ENCODE data around the gene MYO15B. TPM values are rescaled to one million over a fixed set of nuclear protein-coding genes. Genes with fewer than 3 reads are reported as not detected.

The MYO15B gene
- total RNA-seq, 2 donors from 2014 or later, result 210 to 462 TPM

DNA sequence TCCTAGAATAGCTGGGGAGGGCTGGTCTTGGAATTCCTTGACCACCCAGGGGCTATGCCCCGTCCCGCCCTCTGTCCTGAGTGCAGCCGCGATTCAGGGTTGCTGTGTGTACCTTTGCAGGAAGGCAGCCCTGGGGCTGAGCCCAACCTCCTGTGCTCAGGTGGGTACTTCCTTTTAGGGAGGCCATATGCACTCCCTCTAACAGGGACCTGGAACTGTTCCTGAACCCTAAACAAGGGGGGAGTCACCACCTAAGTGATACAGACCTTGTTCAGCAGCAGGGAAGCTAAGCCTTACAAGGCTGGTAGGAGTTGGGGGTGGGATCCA is 37.5 kb upstream of the MYO15B start:
- TF ChIP-seq, protein P1, sequence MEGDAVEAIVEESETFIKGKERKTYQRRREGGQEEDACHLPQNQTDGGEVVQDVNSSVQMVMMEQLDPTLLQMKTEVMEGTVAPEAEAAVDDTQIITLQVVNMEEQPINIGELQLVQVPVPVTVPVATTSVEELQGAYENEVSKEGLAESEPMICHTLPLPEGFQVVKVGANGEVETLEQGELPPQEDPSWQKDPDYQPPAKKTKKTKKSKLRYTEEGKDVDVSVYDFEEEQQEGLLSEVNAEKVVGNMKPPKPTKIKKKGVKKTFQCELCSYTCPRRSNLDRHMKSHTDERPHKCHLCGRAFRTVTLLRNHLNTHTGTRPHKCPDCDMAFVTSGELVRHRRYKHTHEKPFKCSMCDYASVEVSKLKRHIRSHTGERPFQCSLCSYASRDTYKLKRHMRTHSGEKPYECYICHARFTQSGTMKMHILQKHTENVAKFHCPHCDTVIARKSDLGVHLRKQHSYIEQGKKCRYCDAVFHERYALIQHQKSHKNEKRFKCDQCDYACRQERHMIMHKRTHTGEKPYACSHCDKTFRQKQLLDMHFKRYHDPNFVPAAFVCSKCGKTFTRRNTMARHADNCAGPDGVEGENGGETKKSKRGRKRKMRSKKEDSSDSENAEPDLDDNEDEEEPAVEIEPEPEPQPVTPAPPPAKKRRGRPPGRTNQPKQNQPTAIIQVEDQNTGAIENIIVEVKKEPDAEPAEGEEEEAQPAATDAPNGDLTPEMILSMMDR (IDR thresholded peaks at IDR 0.05), result no peak
- Histone ChIP-seq H3K4me1 (peaks cover 3% of the 10 kb centered on the region), H3K4me3 (no peak overlapping the region), H3K27ac (peak overlapping the region; percentile 93), H3K27me3 (no peaks in the 10 kb centered on the region), H3K36me3 (no peaks in the 10 kb centered on the region), H3K9ac (ENCODE audit: low read depth in 2 of 2, low read length in 2 of 2) (peak overlapping the region; percentile 41 to 91), H3K9me3 (no peaks in the 10 kb centered on the region)
- DNase-seq, result no peak
- intact Hi-C loops (cut with DNase I), result no loop called here

DNA sequence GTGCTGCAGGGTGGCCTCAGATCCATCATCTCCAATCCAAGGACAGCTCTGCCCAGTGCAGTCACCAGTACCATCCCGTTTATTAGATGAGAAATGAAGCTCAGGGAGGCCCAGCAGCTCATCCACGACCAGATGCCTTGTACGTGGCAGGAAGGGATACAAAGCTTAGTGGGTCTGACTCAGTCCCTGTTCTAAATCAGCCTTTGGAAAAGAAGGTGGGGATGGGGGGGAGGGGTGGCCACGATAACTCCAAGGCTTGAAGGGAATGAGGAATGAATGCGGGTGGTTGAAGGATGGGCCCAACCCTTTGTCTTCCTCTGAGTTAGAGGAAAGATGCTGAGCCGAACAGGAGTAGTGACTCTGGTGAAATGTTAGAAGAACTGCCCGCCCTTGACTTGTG is 36.3 kb upstream of the MYO15B start:
- Histone ChIP-seq H3K9me3 (no peaks in the 10 kb centered on the region), H3K4me1 (peaks cover 9% of the 10 kb centered on the region), H3K27me3 (no peaks in the 10 kb centered on the region), H3K4me3 (no peak overlapping the region), H3K27ac (peak overlapping the region; percentile 93), H3K9ac (ENCODE audit: low read depth in 2 of 2, low read length in 2 of 2) (peak overlapping the region in 1 of 2 donors; percentile 51), H3K36me3 (no peaks in the 10 kb centered on the region)
- no peak for DNase-seq
- intact Hi-C loops (cut with DNase I), result no loop called here
- TF ChIP-seq, protein P1 (IDR thresholded peaks at IDR 0.05), result no peak

DNA sequence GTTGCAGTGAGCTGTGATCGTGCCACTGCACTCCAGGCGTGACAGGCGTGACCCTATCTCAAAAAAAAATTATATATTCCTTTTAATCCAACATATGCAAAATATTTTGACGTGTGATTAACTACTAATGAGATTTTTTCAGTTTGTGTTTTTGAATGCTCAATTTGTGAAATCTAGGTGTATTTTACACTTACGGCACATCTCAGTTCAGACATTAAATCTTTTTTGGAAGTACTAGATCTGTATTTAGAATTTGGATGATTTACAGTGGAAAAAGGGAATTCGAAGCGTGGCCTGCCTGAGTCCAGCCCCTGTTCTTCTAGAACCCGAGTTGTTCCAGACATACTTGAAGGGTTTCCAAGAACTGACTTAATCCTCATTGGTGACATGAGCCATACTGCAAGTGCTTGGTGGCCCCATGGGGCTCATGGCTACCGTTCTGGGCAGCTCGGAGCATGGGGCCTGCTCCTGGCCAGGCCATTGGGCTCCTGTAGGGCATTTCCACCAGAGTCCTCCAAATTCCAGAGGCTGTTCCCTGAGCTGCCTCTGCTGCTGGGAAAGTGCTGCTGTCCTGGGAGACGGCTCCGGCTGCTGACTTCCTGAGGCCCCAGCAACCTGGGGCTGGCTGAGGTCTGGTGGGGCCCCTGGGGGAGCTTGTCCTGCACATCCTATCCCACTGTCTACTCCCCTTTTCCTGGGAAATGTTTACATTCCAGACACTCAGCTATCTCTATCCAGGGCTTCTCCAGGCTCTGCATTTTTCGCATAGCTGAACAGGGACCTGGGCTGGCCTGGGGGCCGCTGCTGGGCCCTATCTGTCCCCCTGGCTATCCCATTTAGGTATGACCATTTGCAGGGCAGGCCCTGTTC is 34.9 kb upstream of the MYO15B start:
- peak overlapping the region in 1 of 2 donors; percentile 21 for H3K9ac ChIP-seq (ENCODE audit: low read depth in 2 of 2, low read length in 2 of 2)
- DNase-seq, result no peak
- no peak overlapping the region for H3K4me3 ChIP-seq
- H3K36me3 ChIP-seq, result no peaks in the 10 kb centered on the region
- peaks cover 16% of the 10 kb centered on the region for H3K4me1 ChIP-seq
- H3K27me3 ChIP-seq, result no peaks in the 10 kb centered on the region
- TF ChIP-seq, protein P1 (IDR thresholded peaks at IDR 0.05), result no peak
- intact Hi-C loops (cut with DNase I), result no loop called here
- H3K9me3 ChIP-seq, result no peaks in the 10 kb centered on the region
- peak overlapping the region; percentile 33 for H3K27ac ChIP-seq

DNA sequence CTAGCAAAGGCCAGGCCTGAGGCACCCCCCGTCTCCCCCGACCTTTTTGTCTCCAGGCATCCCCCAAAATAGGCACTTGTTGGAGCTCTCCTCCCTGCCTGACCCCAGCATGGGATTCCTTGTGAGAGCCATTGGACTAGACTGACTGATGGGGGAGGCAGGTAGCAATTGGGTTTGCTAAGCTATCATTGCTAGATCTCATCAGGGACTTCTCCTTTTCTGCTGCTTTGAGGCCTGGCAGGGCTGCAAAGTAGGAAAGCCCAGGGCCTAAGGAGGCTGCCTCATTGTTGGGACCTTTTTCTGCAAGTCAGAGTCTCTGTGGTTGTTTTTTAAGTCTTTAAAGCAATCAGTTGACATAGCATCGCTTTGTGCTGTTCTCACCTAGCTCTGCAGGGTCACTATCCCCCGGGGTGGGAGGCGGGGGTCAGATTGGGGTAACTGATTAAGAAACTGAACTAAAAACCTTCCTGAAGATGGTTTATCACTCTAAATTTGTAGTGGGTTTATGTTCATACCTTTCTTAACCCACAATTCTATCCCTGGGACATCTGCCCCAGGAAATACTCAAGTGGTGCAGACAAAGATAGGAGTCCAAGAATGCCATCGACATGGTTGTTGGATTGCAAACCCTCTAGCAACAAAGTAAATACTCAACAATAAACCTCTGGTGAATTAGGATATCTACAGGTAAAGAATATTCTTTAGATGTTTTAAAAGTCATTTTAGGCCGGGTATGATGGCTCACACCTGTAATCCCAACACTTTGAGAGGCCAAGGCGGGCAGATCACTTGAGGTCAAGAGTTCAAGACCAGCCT is 34.1 kb upstream of the MYO15B start:
- no peak overlapping the region for H3K4me3 ChIP-seq
- intact Hi-C loops (cut with DNase I), result no loop called here
- TF ChIP-seq, protein P1 (IDR thresholded peaks at IDR 0.05), result no peak
- DNase-seq, result no peak
- no peaks in the 10 kb centered on the region for H3K9me3 ChIP-seq
- no peaks in the 10 kb centered on the region for H3K36me3 ChIP-seq
- H3K4me1 ChIP-seq, result peaks cover 16% of the 10 kb centered on the region
- H3K27ac ChIP-seq, result no peak overlapping the region
- peak overlapping the region in 1 of 2 donors; percentile 21 for H3K9ac ChIP-seq (ENCODE audit: low read depth in 2 of 2, low read length in 2 of 2)
- no peaks in the 10 kb centered on the region for H3K27me3 ChIP-seq

DNA sequence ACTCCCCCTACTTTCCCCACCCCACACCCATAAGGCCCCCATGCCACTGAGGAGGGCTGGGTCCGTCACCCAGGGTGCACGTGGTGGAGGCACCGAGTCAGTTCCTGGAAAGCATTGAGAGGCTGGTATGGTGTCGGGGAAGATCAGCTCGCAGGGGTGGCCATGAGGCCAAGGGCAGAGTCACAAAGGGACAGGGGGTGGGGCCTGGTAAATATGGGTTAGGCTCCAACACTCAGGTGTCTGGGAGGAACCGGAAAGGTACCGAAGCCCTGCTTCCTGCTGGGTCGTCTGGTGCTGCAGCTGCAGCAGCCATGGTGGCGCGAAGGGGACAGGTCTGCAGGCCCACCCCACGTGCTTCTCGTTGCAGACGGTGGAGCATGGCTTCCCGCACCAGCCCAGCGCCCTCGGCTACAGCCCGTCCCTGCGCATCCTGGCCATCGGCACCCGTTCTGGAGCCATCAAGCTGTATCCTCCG is 31.9 kb upstream of the MYO15B start:
- TF ChIP-seq, protein P1 (IDR thresholded peaks at IDR 0.05), result no peak
- no peaks in the 10 kb centered on the region for H3K27me3 ChIP-seq
- H3K27ac ChIP-seq, result peak overlapping the region; percentile 6
- H3K36me3 ChIP-seq, result no peaks in the 10 kb centered on the region
- H3K9me3 ChIP-seq, result no peaks in the 10 kb centered on the region
- peak overlapping the region; percentile 8 to 70 for H3K9ac ChIP-seq (ENCODE audit: low read depth in 2 of 2, low read length in 2 of 2)
- H3K4me1 ChIP-seq, result peaks cover 16% of the 10 kb centered on the region
- intact Hi-C loops (cut with DNase I), result no loop called here
- H3K4me3 ChIP-seq, result no peak overlapping the region
- peak; percentile 79 for DNase-seq

All from colonic mucosa (tissue), 4 donors.